ENCODE measurements around the gene FAM81B. TPM values are rescaled to one million over a fixed set of nuclear protein-coding genes. Genes with fewer than 3 reads are reported as not detected.

The FAM81B gene
- total and polyA plus RNA-seq, 11 donors = 1.2 to 6.6 (median 2.1) TPM; not detected in 2

DNA sequence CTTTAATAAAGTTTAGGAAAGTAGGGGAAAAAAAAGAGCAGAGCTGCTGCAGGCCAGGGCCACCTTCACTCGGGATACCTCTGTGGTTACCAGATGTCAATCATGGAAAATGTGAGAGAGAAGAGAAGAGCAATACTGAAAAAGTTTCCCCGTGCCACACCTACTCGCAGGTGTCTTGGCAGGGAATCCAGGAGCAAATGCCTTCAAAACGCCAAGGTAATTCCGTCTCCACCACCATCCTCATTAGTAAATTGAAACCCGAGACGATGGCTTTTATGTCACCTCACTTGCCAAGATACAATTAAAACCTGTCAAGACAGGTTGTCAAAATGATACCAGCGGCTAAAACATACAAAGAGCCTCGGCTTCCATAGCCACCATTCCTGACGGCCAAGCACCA is 49.7 kb downstream of the FAM81B start:
- Histone ChIP-seq H3K27ac (no peak overlapping the region), H3K9me3 (no peaks in the 10 kb centered on the region), H3K4me1 (no peaks in the 10 kb centered on the region), H3K36me3 (no peaks in the 10 kb centered on the region), H3K4me3 (no peak overlapping the region), H3K27me3 (peaks cover 0 to 13% (median 0%) of the 10 kb centered on the region in 9 donors)
- DNase-seq = no peak
- no peak for TF ChIP-seq POLR2A (IDR thresholded peaks at IDR 0.05)
- TF ChIP-seq, protein P1, sequence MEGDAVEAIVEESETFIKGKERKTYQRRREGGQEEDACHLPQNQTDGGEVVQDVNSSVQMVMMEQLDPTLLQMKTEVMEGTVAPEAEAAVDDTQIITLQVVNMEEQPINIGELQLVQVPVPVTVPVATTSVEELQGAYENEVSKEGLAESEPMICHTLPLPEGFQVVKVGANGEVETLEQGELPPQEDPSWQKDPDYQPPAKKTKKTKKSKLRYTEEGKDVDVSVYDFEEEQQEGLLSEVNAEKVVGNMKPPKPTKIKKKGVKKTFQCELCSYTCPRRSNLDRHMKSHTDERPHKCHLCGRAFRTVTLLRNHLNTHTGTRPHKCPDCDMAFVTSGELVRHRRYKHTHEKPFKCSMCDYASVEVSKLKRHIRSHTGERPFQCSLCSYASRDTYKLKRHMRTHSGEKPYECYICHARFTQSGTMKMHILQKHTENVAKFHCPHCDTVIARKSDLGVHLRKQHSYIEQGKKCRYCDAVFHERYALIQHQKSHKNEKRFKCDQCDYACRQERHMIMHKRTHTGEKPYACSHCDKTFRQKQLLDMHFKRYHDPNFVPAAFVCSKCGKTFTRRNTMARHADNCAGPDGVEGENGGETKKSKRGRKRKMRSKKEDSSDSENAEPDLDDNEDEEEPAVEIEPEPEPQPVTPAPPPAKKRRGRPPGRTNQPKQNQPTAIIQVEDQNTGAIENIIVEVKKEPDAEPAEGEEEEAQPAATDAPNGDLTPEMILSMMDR (IDR thresholded peaks at IDR 0.05) = no peak
- ATAC-seq = no peak
- intact Hi-C loops (cut with DNase I) = no loop called here
- WGBS, 4 donors = 44 to 63% (median 55%) methylated on average over 10 of the region's 10 CpGs

DNA sequence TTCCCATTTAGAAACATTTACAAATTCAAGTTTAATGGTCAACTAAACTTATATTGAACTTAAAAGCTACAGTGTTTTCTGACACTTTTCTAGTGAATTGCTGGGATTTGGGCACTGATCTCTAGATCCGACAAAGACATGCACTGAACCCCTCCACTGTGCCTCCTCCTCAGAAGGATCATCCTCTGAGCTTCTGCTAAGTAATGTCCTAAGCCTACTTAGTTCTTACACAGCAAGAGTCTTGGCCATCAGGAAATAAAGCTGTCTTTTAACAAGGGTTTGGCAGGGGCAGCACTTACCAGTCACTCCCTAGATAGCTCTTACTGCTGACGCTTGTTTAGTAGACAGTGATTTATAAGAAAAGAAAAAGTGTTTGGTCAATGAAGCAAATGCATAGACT is 50.5 kb downstream of the FAM81B start:
- Histone ChIP-seq H3K4me3 (no peak overlapping the region), H3K36me3 (no peaks in the 10 kb centered on the region), H3K27ac (no peak overlapping the region), H3K9me3 (no peaks in the 10 kb centered on the region), H3K27me3 (peaks cover 0 to 13% (median 0%) of the 10 kb centered on the region in 9 donors), H3K4me1 (no peaks in the 10 kb centered on the region)
- ATAC-seq (no peak), DNase-seq (no peak)
- TF ChIP-seq, protein P1 (IDR thresholded peaks at IDR 0.05) = no peak
- TF ChIP-seq POLR2A (IDR thresholded peaks at IDR 0.05) = no peak
- 80 to 90% (median 86%) methylated on average over 2 of the region's 2 CpGs for WGBS, 4 donors
- intact Hi-C loops (cut with DNase I) = no loop called here

- Histone ChIP-seq H3K36me3 (no peaks in the 10 kb centered on the region), H3K27ac (no peak overlapping the region), H3K27me3 (peaks cover 0 to 7% (median 0%) of the 10 kb centered on the region in 9 donors), H3K4me3 (no peak overlapping the region), H3K9me3 (no peaks in the 10 kb centered on the region), H3K4me1 (no peaks in the 10 kb centered on the region)
- 87 to 92% (median 90%) methylated on average over 2 of the region's 2 CpGs for WGBS, 4 donors
- intact Hi-C loops (cut with DNase I) = no loop called here
- TF ChIP-seq, protein P1 (IDR thresholded peaks at IDR 0.05) = no peak
- no peak for TF ChIP-seq POLR2A (IDR thresholded peaks at IDR 0.05)
- no peak for DNase-seq
- ATAC-seq = no peak
Observed at GRCh38 chr5:95445442-95445841, 54.3 kb downstream of the FAM81B start.

- no peak for DNase-seq
Observed at GRCh38 chr5:95445995-95446394, 54.8 kb downstream of the FAM81B start.

More at GRCh38 chr5:95445995-95446394, 54.8 kb downstream of the FAM81B start:
- H3K9me3 ChIP-seq = no peaks in the 10 kb centered on the region
- WGBS, 4 donors = 72 to 88% (median 82%) methylated on average over 2 of the region's 2 CpGs
- no peaks in the 10 kb centered on the region for H3K36me3 ChIP-seq
- intact Hi-C loops (cut with DNase I) = no loop called here
- H3K4me3 ChIP-seq = no peak overlapping the region
- TF ChIP-seq, protein P1 (IDR thresholded peaks at IDR 0.05) = no peak
- TF ChIP-seq POLR2A (IDR thresholded peaks at IDR 0.05) = no peak
- H3K27ac ChIP-seq = no peak overlapping the region
- H3K4me1 ChIP-seq = no peaks in the 10 kb centered on the region
- ATAC-seq = no peak
- H3K27me3 ChIP-seq = peaks cover 0 to 2% (median 0%) of the 10 kb centered on the region in 9 donors

All from heart left ventricle (tissue), 16 donors.